ENCODE data around the gene PFN4.
A peak's percentile ranks its signal among the peaks of the same experiment; 100 is the strongest.

Gene PFN4

GRCh38 chr2:24102677-24103076 lies 20.5 kb downstream of the PFN4 start:
- TF ChIP-seq YY1 (IDR thresholded peaks at IDR 0.05; ENCODE audit: low read depth) = no peak
- TF ChIP-seq FOXM1 (IDR thresholded peaks at IDR 0.05; ENCODE audit: borderline replicate concordance, low read depth) = no peak

- no peak for TF ChIP-seq NFIC (IDR thresholded peaks at IDR 0.05)
- TF ChIP-seq FOXM1 (IDR thresholded peaks at IDR 0.05; ENCODE audit: borderline replicate concordance, low read depth) = no peak
- no peak for TF ChIP-seq ZBTB7A (IDR thresholded peaks at IDR 0.05; ENCODE audit: low read depth)
- TF ChIP-seq YY1 (IDR thresholded peaks at IDR 0.05; ENCODE audit: low read depth) = no peak
- no peak for TF ChIP-seq RAD21 (IDR thresholded peaks at IDR 0.05; ENCODE audit: low read depth)
- TF ChIP-seq EP300 (IDR thresholded peaks at IDR 0.05; ENCODE audit: borderline replicate concordance) = no peak
- no peak for TF ChIP-seq TCF12 (IDR thresholded peaks at IDR 0.05; ENCODE audit: low read depth)
- no peak for TF ChIP-seq MAX (IDR thresholded peaks at IDR 0.05)
- TF ChIP-seq CEBPB (IDR thresholded peaks at IDR 0.05) = no peak
- TF ChIP-seq USF1 (IDR thresholded peaks at IDR 0.05) = no peak
- TF ChIP-seq EGR1 (IDR thresholded peaks at IDR 0.05) = no peak
These were observed 21.1 kb downstream of the PFN4 start for GRCh38 chr2:24101992-24102391.

GRCh38 chr2:24088821-24089359 lies 34.2 kb downstream of the PFN4 start:
- no peak for TF ChIP-seq NFIC (IDR thresholded peaks at IDR 0.05)
- TF ChIP-seq TEAD4 (IDR thresholded peaks at IDR 0.05) = no peak
- TF ChIP-seq EGR1 (IDR thresholded peaks at IDR 0.05) = no peak
- TF ChIP-seq YY1 (IDR thresholded peaks at IDR 0.05; ENCODE audit: low read depth) = no peak
- TF ChIP-seq RAD21 (IDR thresholded peaks at IDR 0.05; ENCODE audit: low read depth) = no peak
- no peak for TF ChIP-seq TCF12 (IDR thresholded peaks at IDR 0.05; ENCODE audit: low read depth)
- no peak for TF ChIP-seq ZBTB7A (IDR thresholded peaks at IDR 0.05; ENCODE audit: low read depth)
- TF ChIP-seq FOXM1 (IDR thresholded peaks at IDR 0.05; ENCODE audit: borderline replicate concordance, low read depth) = no peak
- TF ChIP-seq CEBPB (IDR thresholded peaks at IDR 0.05) = no peak

- TF ChIP-seq TCF12 (IDR thresholded peaks at IDR 0.05; ENCODE audit: low read depth) (no peak), EP300 (IDR thresholded peaks at IDR 0.05; ENCODE audit: borderline replicate concordance) (no peak), EGR1 (IDR thresholded peaks at IDR 0.05) (no peak)
These were observed 36.1 kb downstream of the PFN4 start for GRCh38 chr2:24087032-24087431.

- TF ChIP-seq EGR1 (IDR thresholded peaks at IDR 0.05) (no peak), EP300 (IDR thresholded peaks at IDR 0.05; ENCODE audit: borderline replicate concordance) (no peak), ZBTB7A (IDR thresholded peaks at IDR 0.05; ENCODE audit: low read depth) (no peak), TCF12 (IDR thresholded peaks at IDR 0.05; ENCODE audit: low read depth) (no peak), USF1 (IDR thresholded peaks at IDR 0.05) (no peak), FOXM1 (IDR thresholded peaks at IDR 0.05; ENCODE audit: borderline replicate concordance, low read depth) (no peak), CREB1 (IDR thresholded peaks at IDR 0.05; ENCODE audit: low read depth) (no peak), MAX (IDR thresholded peaks at IDR 0.05) (no peak), TAF1 (IDR thresholded peaks at IDR 0.05; ENCODE audit: low read depth) (no peak), YY1 (IDR thresholded peaks at IDR 0.05; ENCODE audit: low read depth) (no peak), TEAD4 (IDR thresholded peaks at IDR 0.05) (no peak), NFIC (IDR thresholded peaks at IDR 0.05) (no peak), CEBPB (IDR thresholded peaks at IDR 0.05) (no peak), REST (IDR thresholded peaks at IDR 0.05; ENCODE audit: low read depth) (no peak), RAD21 (IDR thresholded peaks at IDR 0.05; ENCODE audit: low read depth) (no peak)
These were observed 36.9 kb downstream of the PFN4 start for GRCh38 chr2:24086241-24086640.

- TF ChIP-seq USF1 (IDR thresholded peaks at IDR 0.05) = no peak
- no peak for TF ChIP-seq CREB1 (IDR thresholded peaks at IDR 0.05; ENCODE audit: low read depth)
- TF ChIP-seq ZBTB7A (IDR thresholded peaks at IDR 0.05; ENCODE audit: low read depth) = no peak
These were observed 38.0 kb downstream of the PFN4 start for GRCh38 chr2:24085200-24085489.

- no peak for TF ChIP-seq REST (IDR thresholded peaks at IDR 0.05; ENCODE audit: low read depth)
- TF ChIP-seq RAD21 (IDR thresholded peaks at IDR 0.05; ENCODE audit: low read depth) = peak; percentile 77
- peak; percentile 40 for TF ChIP-seq NFIC (IDR thresholded peaks at IDR 0.05)
- no peak for TF ChIP-seq EP300 (IDR thresholded peaks at IDR 0.05; ENCODE audit: borderline replicate concordance)
- TF ChIP-seq CREB1 (IDR thresholded peaks at IDR 0.05; ENCODE audit: low read depth) = no peak
- peak; percentile 44 for TF ChIP-seq TEAD4 (IDR thresholded peaks at IDR 0.05)
- peak; percentile 72 for TF ChIP-seq TAF1 (IDR thresholded peaks at IDR 0.05; ENCODE audit: low read depth)
- TF ChIP-seq CEBPB (IDR thresholded peaks at IDR 0.05) = no peak
- TF ChIP-seq MAX (IDR thresholded peaks at IDR 0.05) = peak; percentile 67
- TF ChIP-seq ZBTB7A (IDR thresholded peaks at IDR 0.05; ENCODE audit: low read depth) = peak; percentile 90
- TF ChIP-seq USF1 (IDR thresholded peaks at IDR 0.05) = 0 out of 2 replicates have a peak, but pooled peaks have one; percentile 8
- peak; percentile 6; the same call in 1 of the 2 replicates for TF ChIP-seq EGR1 (IDR thresholded peaks at IDR 0.05)
- peak; percentile 7; the same call in 1 of the 2 replicates for TF ChIP-seq FOXM1 (IDR thresholded peaks at IDR 0.05; ENCODE audit: borderline replicate concordance, low read depth)
- TF ChIP-seq YY1 (IDR thresholded peaks at IDR 0.05; ENCODE audit: low read depth) = peak; percentile 46
- peak; percentile 42 for TF ChIP-seq TCF12 (IDR thresholded peaks at IDR 0.05; ENCODE audit: low read depth)
These were observed 38.5 kb downstream of the PFN4 start, which contains the start of gene TP53I3 for GRCh38 chr2:24084386-24085199. TP53I3 (minus strand) TSS chr2:24084834; CDS start chr2:24084326, 508 bp downstream.

Data from Ishikawa (cell line).